ENCODE measurements around the gene HS6ST2.

DNA sequence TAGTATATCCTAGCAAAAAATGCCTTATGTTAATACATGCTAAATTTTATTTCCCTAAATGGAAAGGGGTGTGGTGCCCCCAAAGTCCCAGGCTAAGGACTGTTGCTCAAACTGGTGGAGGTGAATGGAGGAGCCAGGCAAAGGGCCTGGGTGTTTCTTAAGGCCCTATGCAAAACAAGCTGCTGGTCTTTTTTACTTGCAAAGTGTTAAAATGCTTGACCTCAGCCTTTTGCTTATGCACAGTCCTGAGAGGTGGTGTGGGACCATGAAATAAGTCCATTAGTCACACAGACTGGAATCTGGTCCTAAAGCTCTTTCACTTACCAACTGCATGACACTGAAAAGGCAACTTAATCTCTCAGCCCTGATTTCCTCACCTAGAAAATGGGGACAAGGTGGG lies 246.1 kb downstream of the HS6ST2 start:
- TF ChIP-seq CTCF (IDR thresholded peaks at IDR 0.05), result no peak
- TF ChIP-seq POLR2A (IDR thresholded peaks at IDR 0.05), result no peak

All from testis (tissue), 2 donors.